SH-SY5Y (cell line): ENCODE measurements around the gene RELL1.

Experiments used
- GATA2 ChIP-seq: IDR thresholded peaks from 2 replicates; pipeline ENCODE4 v1.6.1; 2011; ENCODE audit warnings: mild to moderate bottlenecking, low read depth, low read length
- GATA3 ChIP-seq: IDR thresholded peaks from 2 replicates; pipeline ENCODE4 v1.6.1; 2011; ENCODE audit warnings: low read depth, mild to moderate bottlenecking, low read length, moderate library complexity

DNA sequence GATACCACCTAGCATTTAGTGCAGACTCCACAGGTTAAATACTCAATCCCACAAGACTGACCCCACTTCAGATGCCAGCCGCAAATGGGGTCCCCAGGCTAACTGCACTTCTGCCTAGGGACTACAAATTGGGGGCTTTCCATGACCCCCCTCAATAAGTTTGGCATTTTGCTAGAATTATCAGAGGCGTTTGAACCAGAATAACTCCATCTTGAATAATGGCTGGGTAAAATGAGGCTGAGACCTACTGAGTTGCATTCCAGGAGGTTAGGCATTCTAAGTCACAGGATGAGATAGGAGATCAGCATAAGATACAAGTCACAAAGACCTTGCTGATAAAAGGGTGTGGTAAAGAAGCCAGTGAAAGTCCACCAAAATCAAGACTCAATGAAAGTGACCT lies 15.1 kb downstream of the RELL1 start:
- TF ChIP-seq GATA2: no peak
- no peak for TF ChIP-seq GATA3
